GM19438 (cell line): Measurements from ENCODE around the gene BBX.
"Not testable (repeated sequence)": the region's sequence is repeated elsewhere in the genome, so short reads cannot be mapped to it uniquely, and the experiment has no call there.

ENCODE experiments used
- ATAC-seq: cut with Tn5 transposase; IDR thresholded peaks from one replicate; pipeline ENCODE4 v1.9.1; 2021; ENCODE audit warnings: low read depth; ENCODE audit not compliant: unreplicated experiment

The BBX gene

DNA sequence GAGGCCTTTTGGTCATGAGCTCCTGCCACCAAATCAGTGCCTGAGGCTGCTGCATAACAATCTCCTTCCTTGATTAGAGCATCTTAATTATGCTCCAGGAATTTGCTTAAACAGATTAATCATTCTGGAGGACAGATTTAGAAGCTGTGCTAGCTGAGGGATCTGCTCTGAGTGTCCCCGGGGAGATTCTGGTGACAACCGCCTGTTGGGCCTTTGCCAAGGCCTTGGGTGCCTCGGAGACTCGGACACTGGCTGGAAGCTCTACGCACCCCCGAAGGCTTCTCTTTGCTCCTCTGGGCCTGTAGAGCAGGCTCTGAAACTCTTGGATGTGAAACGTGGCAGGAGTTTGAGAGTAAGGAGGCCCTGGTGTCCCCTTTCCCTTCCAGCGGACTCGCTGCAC, 304.0 kb downstream of the BBX start:
- no peak for ATAC-seq

DNA sequence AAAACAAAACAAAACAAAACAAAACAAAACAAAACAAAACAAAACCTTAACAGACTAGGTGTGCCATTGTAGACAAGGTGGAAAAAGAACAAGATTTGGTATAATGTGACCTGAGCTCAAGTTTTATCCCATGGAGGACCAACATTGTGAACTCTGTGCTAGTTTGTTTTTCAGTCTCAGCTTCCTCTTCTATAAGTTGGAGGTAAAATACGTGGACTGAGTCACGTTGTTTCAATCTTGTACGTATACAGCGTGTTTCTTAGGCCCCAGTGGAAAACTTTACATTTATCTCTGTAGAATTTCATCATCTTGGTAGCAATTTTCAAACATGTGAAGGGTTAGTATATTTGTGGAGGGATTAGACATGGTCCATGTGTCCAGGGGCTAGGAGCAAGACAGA, 306.4 kb downstream of the BBX start:
- ATAC-seq: no peak

DNA sequence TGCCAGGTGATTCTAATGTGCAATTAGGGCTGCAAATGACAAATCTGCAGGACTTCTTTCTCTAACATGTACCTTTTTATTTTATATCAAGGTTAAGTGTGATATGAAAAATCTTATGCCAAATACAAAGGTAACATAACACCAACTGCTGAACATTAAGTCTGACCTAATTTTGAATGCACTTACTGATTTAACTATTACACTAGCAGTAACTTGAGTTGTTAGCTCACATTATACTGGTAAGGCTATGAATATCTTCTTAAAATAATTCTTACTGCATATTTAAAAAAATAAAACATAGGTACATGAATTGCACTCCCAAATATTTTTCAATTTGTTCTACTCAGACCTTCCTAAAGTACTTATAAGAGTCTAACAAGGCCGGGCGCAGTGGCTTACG, 308.8 kb downstream of the BBX start:
- no peak for ATAC-seq

DNA sequence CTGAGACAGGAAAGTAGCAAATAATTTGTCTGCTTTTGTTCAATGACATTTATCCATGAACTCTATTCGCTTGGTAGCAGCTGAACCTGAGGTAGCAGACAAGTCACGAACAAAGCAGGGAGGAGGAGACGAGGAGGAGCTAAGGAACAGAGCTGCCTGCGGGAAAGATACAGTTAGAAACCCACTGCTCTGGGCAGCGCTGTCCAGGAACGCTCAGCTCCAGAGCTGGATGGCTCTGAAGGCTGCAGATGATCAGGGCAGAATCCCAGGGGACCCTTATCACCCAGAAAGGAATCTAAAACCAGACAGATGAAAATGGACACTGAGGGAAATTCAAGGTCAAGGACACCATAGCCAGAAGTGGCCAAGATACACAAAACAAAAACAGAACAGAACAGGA, 310.3 kb downstream of the BBX start:
- no peak for ATAC-seq

DNA sequence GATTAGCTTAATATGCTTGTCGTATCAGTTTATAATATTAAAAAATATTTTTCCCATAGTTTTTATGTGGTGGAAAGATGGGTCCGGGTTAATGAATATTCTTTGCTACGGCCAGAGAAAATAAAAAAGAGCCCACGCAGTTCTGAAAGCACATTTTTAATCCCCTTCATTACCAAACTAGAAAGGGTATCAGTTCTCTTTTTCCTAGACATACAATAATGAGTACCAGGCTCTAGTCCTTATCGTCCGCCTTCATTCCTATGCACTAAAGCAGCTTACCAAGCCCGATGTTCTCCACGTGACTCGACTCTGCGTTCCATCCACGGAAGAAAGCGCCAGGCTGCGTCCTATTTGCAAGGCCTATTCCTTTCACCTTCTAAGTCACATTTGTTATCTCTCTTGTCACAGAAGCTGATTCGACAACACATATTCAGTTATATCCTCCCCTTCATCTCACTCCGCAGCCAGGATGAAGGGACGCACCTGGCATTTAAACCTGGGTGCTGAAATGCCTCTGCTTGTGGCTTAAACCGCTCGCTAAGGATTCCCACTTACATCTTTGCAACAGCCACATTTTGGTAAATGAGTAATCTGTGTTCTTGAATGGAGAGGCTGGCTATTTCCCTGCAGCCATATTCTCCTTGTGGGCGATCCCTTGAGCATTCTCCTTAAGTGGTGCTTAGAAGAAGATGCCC, 311.1 kb downstream of the BBX start:
- ATAC-seq: no peak

DNA sequence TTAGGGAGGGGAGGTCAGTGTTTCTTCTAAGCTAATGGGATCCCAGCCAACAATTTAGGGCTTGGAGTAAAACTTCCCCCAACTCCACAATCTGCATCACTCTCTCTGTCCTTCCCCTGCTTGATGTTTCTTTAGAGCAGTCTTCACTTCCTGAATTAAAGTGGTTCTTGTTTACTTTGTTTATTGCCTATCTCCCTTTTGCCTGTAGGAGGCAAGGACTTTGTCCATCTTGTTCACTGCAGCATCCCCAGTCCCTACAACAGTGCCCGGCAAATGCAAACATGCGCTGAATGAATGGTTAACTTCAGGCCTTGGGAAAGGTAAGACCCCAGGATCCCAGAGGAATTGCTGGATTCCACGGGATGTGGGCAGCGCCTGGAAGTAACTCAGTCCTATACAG, 312.2 kb downstream of the BBX start:
- not testable (repeated sequence) for ATAC-seq

DNA sequence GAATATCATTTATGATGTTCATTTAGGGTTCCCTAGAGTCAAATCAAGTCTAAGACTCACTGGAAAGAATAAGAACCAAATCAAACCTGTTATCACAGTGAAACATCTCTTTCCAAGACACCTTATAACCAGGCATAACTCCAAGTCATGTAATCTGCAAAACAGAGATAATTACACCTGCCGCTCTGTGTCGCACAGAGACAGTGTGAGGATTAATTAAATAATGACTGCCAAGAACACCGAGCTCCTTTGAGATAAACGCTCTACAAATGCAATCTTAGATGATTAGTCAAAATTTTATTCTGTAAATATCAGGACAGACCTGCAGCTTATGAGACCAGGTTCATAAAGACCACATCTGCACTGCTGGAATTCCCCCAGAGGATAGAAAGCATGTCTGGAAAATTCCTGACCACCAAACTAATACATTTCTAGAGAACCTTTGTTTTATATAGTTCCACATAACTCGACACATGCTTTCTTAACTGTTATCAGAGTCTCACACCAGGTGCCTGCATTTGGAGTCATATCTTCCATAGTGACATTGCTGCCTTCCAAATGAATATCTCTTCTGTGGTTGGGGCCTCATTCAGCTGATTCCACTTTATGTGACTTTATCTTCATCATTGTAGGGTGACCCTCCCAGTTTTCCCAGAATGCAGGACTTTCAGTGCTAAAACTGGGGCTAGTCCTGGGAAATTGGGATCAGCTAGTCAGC, 315.3 kb downstream of the BBX start:
- no peak for ATAC-seq

DNA sequence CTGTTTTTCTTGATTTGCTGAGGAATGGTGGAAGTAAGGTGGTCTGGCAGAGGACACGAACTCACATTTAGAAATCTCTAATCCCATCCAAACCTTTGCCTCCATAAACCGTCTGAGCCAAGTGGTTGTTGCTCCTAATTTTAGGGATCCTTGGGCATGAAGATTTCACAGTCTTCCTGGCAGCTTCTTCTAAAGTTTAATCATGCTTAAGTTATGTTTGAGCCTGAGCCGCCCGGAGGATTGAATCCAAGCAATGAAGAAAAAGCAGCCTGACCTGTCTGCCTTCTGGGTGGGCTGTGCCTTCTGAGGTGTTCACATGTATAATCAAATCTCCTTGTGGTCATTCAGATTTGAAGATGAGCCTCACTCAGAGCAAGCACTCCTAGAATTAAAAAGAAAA, 319.1 kb downstream of the BBX start:
- no peak for ATAC-seq

DNA sequence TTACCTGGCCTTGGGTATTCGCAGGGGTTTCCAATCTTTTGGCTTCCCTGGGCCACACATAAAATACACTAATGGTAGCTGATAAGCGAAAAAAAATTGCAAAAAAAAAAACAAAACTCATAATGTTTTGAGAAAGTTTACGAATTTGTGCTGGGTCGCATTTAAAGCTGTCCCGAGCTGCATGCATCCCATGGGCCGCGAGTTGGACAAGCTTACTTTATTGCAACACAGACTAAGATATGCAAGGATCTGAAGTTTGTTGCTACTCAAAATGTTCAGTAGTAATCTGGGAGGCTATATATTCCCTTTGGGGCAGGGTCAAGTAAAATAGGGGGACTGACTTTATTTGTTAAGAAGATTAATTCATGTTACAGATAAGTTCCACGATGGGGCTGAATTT, 320.2 kb downstream of the BBX start:
- no peak for ATAC-seq

DNA sequence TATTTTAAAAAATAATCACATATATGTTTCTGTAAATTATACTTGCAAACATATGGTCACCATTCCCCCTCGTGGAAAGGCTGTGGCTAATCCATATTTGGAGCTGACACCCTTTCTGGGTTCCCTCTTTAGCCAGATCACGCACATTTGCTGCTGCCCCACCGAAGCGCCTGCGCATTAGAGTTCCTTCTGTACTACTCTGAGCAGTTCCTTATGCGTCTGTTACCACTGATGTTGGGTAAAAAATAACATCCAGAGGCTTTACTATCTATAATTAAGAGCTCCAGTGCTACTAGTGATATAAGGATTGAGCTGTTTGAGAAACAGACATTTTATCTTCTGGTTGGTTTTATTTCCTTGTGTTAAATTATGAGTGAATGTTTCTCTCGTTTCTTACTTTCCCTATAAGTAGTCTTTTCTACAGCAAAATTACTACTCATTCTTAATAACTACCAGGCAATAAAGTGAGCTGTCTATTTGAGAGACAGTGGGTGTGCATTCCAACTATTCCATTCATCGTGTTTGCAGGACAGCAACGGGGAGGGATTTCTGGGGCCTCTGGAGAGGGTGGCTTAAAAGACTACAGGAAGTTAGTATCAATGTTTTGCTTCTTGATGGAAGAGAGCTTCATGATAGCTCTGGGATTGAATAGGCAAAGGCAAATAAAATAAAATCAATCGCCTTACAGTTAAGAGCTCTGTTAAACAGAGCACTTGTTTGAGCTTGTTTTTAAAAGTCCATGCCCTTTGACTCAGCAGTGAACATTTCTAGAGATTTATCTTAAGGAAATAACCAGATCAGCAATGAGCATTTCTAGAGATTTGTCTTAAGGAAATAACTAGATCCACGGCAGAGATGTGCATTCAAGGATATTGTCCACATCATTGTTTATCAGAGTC, 322.9 kb downstream of the BBX start:
- ATAC-seq: no peak

DNA sequence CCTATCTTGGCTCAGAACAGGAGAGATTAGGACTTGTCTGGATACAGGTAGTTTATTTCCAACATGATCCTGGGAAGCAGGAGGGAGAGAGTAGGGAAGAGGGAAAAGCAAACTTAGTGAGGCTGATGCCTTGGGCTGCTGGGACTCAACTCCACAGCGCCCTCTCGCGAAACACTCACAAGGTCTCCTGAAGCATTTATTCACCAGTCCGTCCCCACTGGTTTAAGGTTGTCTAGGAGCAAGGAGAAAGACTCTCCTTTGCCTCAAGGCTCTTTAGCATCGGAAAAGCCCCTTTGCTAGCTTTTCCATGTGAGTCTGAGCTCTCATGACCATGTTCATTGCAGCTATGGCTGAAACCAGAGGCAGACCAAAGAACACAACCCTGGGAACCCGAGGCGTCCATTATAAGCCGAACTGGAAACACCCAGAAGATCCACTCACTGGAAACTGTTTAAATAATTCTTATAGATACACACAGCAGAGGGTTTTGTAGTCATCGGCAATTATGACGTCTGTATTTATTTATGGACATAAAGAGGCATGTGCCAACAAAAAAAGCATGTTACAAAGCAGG, 323.6 kb downstream of the BBX start:
- no peak for ATAC-seq

DNA sequence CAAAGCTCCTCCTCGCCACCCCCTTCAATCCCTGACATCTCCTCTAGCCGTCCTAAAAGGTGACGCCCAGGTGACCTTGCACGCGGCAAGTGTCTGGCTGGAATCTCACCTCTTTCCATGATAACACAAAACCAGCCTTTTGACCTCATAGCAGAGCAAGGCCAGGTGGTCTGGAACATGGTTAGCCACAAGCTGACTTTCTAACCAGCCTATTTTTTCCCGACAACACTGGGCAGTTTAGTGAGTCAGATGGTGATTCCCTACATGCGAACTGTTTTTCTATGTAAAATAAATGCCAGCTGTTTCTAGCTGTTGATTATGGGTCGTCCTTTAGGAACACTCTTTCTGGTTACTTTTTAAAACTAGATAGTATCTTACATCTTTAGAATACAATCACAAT, 325.0 kb downstream of the BBX start:
- ATAC-seq: no peak

DNA sequence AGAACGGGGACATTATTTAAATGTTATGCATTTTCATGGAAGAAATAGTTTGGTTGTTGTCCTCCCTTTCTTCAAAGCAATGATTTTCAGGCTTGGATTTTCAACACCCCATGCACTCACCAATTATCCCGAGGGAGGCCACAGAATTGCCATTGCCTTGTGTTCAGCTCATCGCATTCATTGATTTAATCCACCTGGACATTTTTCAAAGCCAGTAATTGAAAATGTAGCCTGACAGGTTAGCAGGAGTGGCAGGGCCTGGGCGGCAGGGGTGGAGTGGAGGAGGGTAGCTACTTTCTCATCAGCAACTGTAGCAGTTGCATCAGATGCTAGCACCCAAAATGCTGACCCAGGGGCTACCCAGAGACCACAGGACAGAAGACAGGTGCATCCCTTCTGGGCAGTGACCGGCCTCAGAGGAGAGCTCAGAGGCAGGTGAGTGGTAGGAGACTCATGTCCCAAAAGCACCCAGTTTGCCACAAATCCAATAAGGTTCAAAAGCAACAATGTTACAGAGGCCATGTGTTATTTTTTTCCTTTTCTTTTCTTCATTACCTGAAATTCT, 325.7 kb downstream of the BBX start:
- ATAC-seq: no peak

DNA sequence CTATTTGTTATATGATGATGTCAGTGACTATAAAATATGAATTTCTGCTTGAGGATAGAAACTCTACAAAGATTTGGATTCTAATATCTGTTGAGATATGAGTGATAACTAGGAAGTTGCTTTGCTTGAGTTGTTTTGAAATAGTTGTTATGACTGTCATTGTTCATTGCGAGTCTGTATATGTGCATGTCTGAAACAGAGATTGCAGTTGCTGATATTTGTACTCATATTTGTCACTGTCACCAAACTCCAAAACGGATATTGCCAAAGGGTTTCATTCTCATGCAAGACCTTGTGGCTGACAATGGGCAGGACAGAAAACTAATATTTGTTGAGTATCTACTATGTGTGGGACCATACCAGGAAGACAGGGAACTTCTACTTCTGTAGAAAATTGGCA, 327.9 kb downstream of the BBX start:
- ATAC-seq: no peak

DNA sequence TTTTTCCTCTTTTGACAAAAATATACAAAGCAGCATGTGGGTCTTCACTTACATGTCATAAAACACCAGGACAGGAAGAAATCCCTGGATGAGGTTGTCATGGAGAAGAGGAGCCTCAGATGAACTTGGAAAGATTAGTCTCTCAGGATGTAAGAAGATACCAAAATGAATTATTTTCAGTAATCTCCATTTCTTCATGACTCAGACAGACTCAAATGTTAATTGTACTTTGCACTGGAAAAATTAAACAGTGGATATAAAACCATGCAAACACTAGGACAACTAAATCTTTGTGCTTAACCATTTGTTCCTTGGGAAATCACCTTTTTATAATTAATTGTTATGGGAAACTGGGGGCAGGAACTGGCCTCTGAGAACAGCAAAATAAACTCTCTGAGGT, 331.1 kb downstream of the BBX start:
- ATAC-seq: no peak

DNA sequence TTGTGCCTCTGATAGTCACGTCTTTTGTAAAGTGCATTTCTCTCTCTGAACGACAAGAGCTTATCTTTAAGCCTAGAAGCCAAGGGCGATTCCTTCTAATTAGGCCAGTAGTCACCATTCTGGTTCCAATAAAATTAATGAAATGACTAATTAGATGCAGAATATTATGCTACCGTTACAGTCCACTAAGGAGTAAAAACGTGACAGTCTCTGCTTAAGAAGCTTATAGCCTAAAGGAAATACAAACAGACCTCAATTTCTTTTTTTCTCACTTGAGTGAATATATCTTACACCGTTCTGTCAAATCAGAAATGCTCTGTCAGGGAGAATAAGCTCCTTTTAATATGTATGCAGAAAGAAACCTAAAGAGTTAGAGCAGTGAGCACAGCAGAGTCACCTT, 332.0 kb downstream of the BBX start:
- no peak for ATAC-seq

DNA sequence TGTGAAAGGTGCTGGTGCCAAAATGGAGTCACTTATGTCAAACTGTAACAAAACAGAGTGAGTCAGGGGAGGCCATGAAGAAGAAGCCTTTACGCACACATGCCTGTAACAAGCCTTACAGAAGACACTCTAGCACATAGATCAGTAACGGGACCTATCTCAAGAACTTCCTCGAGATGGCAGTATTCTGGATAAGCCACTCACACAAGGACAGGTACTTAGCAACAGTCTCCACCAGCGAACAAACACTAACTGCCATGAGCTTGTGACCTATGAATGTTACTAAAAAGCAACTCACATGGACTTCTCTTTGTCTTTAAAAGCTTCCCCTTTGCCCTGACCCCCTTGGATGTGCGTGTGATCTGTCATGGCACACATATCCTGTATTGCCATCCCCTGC, 332.9 kb downstream of the BBX start:
- ATAC-seq: no peak

DNA sequence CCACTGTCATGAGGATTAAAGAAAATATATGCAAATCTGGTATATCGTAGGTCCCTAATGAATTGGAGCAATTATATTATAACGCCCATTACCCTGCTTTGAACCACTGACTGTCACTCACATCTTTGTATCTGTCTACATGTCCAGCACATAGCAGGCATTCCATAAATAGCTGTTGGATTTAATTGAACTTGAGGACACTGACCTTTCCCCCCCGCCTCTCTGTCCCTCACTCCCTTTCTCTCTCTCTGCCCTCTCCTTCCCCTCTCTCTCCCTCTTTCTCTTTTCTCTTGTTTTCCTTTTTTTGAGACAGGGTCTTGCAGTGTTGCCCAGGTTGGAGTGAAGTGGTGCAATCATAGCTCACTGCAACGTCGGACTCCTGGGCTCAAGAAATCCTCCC, 335.1 kb downstream of the BBX start:
- no peak for ATAC-seq

DNA sequence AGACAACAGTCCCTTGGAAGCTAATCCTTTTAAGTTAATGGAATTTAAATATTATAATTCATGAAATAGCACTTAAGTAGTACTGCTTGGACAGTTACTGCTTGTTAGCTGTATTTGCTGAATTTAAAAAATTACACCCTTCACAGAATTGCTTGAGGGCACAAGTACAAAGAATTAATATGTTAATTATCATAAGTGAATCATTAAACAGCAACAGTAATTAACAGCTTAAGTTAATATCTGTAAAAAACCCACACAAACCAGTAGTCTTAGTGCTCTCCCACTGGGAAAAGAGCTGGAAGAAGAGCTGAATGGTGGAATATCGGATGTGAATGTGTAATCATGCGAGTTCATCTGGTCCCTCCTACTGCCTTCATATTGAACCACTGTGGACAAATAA, 336.1 kb downstream of the BBX start:
- ATAC-seq: no peak
